K562 (cell line): ENCODE data around the gene AURKB. TPM values are rescaled to one million over a fixed set of nuclear protein-coding genes. Genes with fewer than 3 reads are reported as not detected.

Experiments
- ATAC-seq: fragments of 200-7000 bp; cut with Tn5 transposase; 3 replicates; pipeline ENCODE4 v1.9.1; 2020; ENCODE audit warnings: moderate library complexity
- BruUV-seq: library from RNA; stranded (reverse); fragments of 400-500 nt; replicated peaks from 2 replicates; lab custom pipeline; 2021; lab: Mats Ljungman, UMichigan
- CTCF ChIA-PET: fragments of 300-600 bp; formaldehyde crosslinking; extraction: SDS; loops from one replicate; lab custom pipeline; 2021; ENCODE audit warnings: low intra/inter-chr PET ratio; lab: Yijun Ruan, JAX
- POLR2A ChIA-PET: fragments of 300-600, 350-650 bp; sonication (Branson Sonifier 250); formaldehyde crosslinking; extraction: SDS; loops from one replicate; lab custom pipeline; 2021; ENCODE audit warnings: antibody characterized with exemption, inconsistent platforms; lab: Yijun Ruan, JAX
- DNase-seq, 4 experiments: peaks; one replicate each; pipeline versions ENCODE4 v3.0.0 to v3.0.0-alpha.2; 2011 to 2018; ENCODE audit warnings: low spot score in 3 of 4, mixed read lengths in 3 of 4; ENCODE audit errors: extremely low read depth in 1 of 4
- FAIRE-seq: peaks from 2 replicates; lab custom pipeline; 2011; peaks lifted over from hg19 to GRCh38; lab: Jason Lieb, UNC
- H2AFZ ChIP-seq: 2 replicates; pipeline ENCODE4 v1.6.0; 2011; ENCODE audit warnings: low read depth, low read length, control low read depth, inconsistent platforms
- H3K27ac ChIP-seq: fragments of 200-600 bp; 3 replicates; pipeline ENCODE4 v1.8.0; 2011; ENCODE audit warnings: low read depth, mild to moderate bottlenecking, control low read depth, inconsistent platforms, low read length, moderate library complexity, mixed read lengths; ENCODE audit errors: extremely low read depth
- H3K27me3 ChIP-seq, 2 experiments: fragments of 300-600 bp in 1 of 2; 2 replicates in 1 of 2; 3 replicates in 1 of 2; pipeline versions ENCODE4 v1.6.0 to v1.8.0; 2011; ENCODE audit warnings: inconsistent platforms in 2 of 2, low read length in 2 of 2, mild to moderate bottlenecking in 1 of 2, mixed read lengths in 1 of 2, moderate library complexity in 1 of 2; ENCODE audit not compliant: control insufficient read depth in 2 of 2, insufficient read depth in 2 of 2
- H3K36me3 ChIP-seq: fragments of 300-600 bp; 3 replicates; pipeline ENCODE4 v1.8.0; 2011; ENCODE audit warnings: mild to moderate bottlenecking, low read length, inconsistent platforms; ENCODE audit not compliant: control insufficient read depth, insufficient read depth
- H3K4me1 ChIP-seq, 2 experiments: fragments of 200-600 bp in 1 of 2; replicated peaks in 1 of 2; 2 replicates in 1 of 2; 3 replicates in 1 of 2; pipeline versions ENCODE4 v1.5.1 to v1.8.0; 2011; ENCODE audit warnings: inconsistent platforms in 2 of 2, low read length in 2 of 2, mild to moderate bottlenecking in 1 of 2, mixed read lengths in 1 of 2, moderate library complexity in 1 of 2; ENCODE audit not compliant: control insufficient read depth in 2 of 2, insufficient read depth in 2 of 2
- H3K4me2 ChIP-seq: 2 replicates; pipeline ENCODE4 v1.6.1; 2011; ENCODE audit warnings: low read length, control low read depth, inconsistent platforms, mixed read lengths; ENCODE audit not compliant: insufficient read depth
- H3K4me3 ChIP-seq: fragments of 200-600 bp; sonication (generic), shearing (Covaris generic); 2 replicates; pipeline ENCODE4 v1.5.1; 2016; ENCODE audit warnings: control low read depth, inconsistent platforms
- H3K79me2 ChIP-seq: fragments of 200-600 bp; 3 replicates; pipeline ENCODE4 v1.8.0; 2011; ENCODE audit warnings: low read length, inconsistent platforms; ENCODE audit not compliant: control insufficient read depth, insufficient read depth
- H3K9ac ChIP-seq, 2 experiments: 2 replicates each; pipeline versions ENCODE4 v1.6.0 to v1.6.1; 2011; ENCODE audit warnings: low read depth in 2 of 2, low read length in 2 of 2, control low read depth in 1 of 2, inconsistent platforms in 1 of 2, mild to moderate bottlenecking in 1 of 2, mixed read lengths in 1 of 2; ENCODE audit not compliant: insufficient read depth in 1 of 2
- H3K9me1 ChIP-seq: one replicate; pipeline ENCODE4 v1.6.0; 2011; ENCODE audit warnings: inconsistent platforms, mild to moderate bottlenecking, low read length, moderate library complexity; ENCODE audit not compliant: control insufficient read depth, insufficient read depth
- H3K9me3 ChIP-seq: replicated peaks from 2 replicates; pipeline ENCODE4 v1.5.1; 2011; ENCODE audit warnings: low read depth, low read length, inconsistent platforms; ENCODE audit not compliant: control insufficient read depth, insufficient read depth
- H4K20me1 ChIP-seq: replicated peaks from 2 replicates; pipeline ENCODE4 v1.6.1; 2011; ENCODE audit warnings: low read length, inconsistent platforms, mixed read lengths; ENCODE audit not compliant: control insufficient read depth, insufficient read depth
- ATF7 ChIP-seq: fragments of 450-650 bp; IDR thresholded peaks from 2 replicates; pipeline ENCODE4 v1.7.1; 2014; ENCODE audit warnings: mild to moderate bottlenecking, moderate library complexity
- CREB3L1 ChIP-seq: fragments of 450-650 bp; IDR thresholded peaks from 2 replicates; pipeline ENCODE4 v1.6.1; 2014; ENCODE audit warnings: low read depth, mild to moderate bottlenecking, moderate library complexity, borderline replicate concordance
- CTBP1 ChIP-seq: fragments of 450-650 bp; IDR thresholded peaks from 2 replicates; pipeline ENCODE4 v1.6.1; 2016; ENCODE audit warnings: borderline replicate concordance
- DIDO1 ChIP-seq: fragments of 450-650 bp; IDR thresholded peaks from 2 replicates; pipeline ENCODE4 v1.6.1; 2016; ENCODE audit warnings: low read depth, missing biosample characterization, missing genetic modification characterization
- ETS1 ChIP-seq: conservative IDR thresholded peaks from 2 replicates; pipeline ENCODE4 v1.6.1; 2011; ENCODE audit warnings: low read depth, mild to moderate bottlenecking, low read length; ENCODE audit not compliant: control insufficient read depth
- KDM5B ChIP-seq: fragments of 200-600 bp; sonication (generic); IDR thresholded peaks from 2 replicates; pipeline ENCODE4 v1.6.1; 2012; ENCODE audit warnings: low read depth, mild to moderate bottlenecking, moderate library complexity, low read length, control low read depth, inconsistent platforms; ENCODE audit not compliant: insufficient replicate concordance
- LEF1 ChIP-seq: fragments of 450-650 bp; IDR thresholded peaks from 2 replicates; pipeline ENCODE4 v1.6.1; 2016; ENCODE audit warnings: mild to moderate bottlenecking
- MAFF ChIP-seq: IDR thresholded peaks from 2 replicates; pipeline ENCODE4 v1.6.1; 2012; ENCODE audit warnings: low read length, improper control_type of control experiment
- NFYB ChIP-seq: IDR thresholded peaks from 2 replicates; pipeline ENCODE4 v1.6.1; 2011; ENCODE audit warnings: mild to moderate bottlenecking, moderate library complexity; ENCODE audit not compliant: insufficient read length; ENCODE audit errors: extremely low read depth
- NR1H2 ChIP-seq: sonication (generic); formaldehyde crosslinking; IDR thresholded peaks from 2 replicates; pipeline ENCODE4 v1.4.0; 2020; ENCODE audit warnings: mild to moderate bottlenecking, missing genetic modification reagents
- PCBP1 ChIP-seq: fragments of 200-400 bp; formaldehyde crosslinking; IDR thresholded peaks from 2 replicates; pipeline ENCODE4 v1.6.1; 2018; ENCODE audit warnings: mild to moderate bottlenecking, low read depth, low read length; ENCODE audit not compliant: poor library complexity, severe bottlenecking
- POLR2AphosphoS5 ChIP-seq: IDR thresholded peaks from 2 replicates; pipeline ENCODE4 v1.6.1; 2011; ENCODE audit warnings: mild to moderate bottlenecking, low read depth, low read length, moderate library complexity; ENCODE audit not compliant: control insufficient read depth, insufficient read depth
- RFX1 ChIP-seq: fragments of 450-650 bp; IDR thresholded peaks from 2 replicates; pipeline ENCODE4 v1.6.1; 2016; ENCODE audit warnings: mild to moderate bottlenecking, moderate library complexity
- TCF3 ChIP-seq: sonication (generic); formaldehyde crosslinking; IDR thresholded peaks from 2 replicates; pipeline ENCODE4 v1.4.0; 2020; ENCODE audit warnings: mild to moderate bottlenecking, missing genetic modification reagents
- TOE1 ChIP-seq, 2 experiments: fragments of 450-650 bp in 1 of 2; sonication (generic) in 1 of 2; formaldehyde crosslinking in 1 of 2; IDR thresholded peaks; 2 replicates each; pipeline versions ENCODE4 v1.7.1 to v1.8.0; 2016 to 2022; ENCODE audit warnings: borderline replicate concordance in 2 of 2, mild to moderate bottlenecking in 2 of 2, antibody characterized with exemption in 1 of 2, inconsistent platforms in 1 of 2, low read depth in 1 of 2, missing genetic modification reagents in 1 of 2, moderate library complexity in 1 of 2
- U2AF2 ChIP-seq: fragments of 200-400 bp; formaldehyde crosslinking; optimal IDR thresholded peaks from 2 replicates; pipeline ENCODE3; 2017; ENCODE audit warnings: low read depth, mild to moderate bottlenecking, low read length
- ZNF212 ChIP-seq: fragments of 450-650 bp; formaldehyde crosslinking; IDR thresholded peaks from 2 replicates; pipeline ENCODE4 v1.4.0; 2020; ENCODE audit warnings: mild to moderate bottlenecking
- ZNF253 ChIP-seq: fragments of 250-450 bp; sonication (Bioruptor Pico); conservative IDR thresholded peaks from 2 replicates; pipeline ENCODE4 v1.6.1; 2021; ENCODE audit warnings: mild to moderate bottlenecking
- ZNF3 ChIP-seq: fragments of 250-450 bp; sonication (Bioruptor Pico); IDR thresholded peaks from 2 replicates; pipeline ENCODE4 v1.5.0; 2021; ENCODE audit warnings: mild to moderate bottlenecking, moderate library complexity
- WGBS: fragments of 100-300 bp; shearing (Covaris generic); methylation state at CpG from one replicate; pipeline ENCODE4 v1.1.6; 2016; ENCODE audit warnings: low coverage, mixed read lengths; ENCODE audit not compliant: insufficient coverage; ENCODE audit errors: missing lambda C conversion rate; 5-methylcytosine and 5-hydroxymethylcytosine counted together
- in situ Hi-C: fragments of 300-500 bp; cut with MboI; formaldehyde crosslinking; loops from 4 replicates; pipeline ENCODE4 v1.15.0; 2018; ENCODE audit warnings: inconsistent platforms, mixed read lengths
- intact Hi-C: fragments of 100-400 bp; cut with micrococcal nuclease; formaldehyde crosslinking; loops from 2 replicates; pipeline ENCODE4 v1.14.2; 2022
- polyA plus RNA-seq, 8 experiments: library from polyadenylated mRNA; depleted of rRNA in 4 of 8; stranded (reverse) in 5 of 8; unstranded in 3 of 8; fragments of >200 nt; fragmentation: Nextera tagmentation in 2 of 8; fragmentation: Illumina TruSeq in 1 of 8; extraction: Ambion mirVana in 2 of 8; extraction: Trizol in 1 of 8; gene quantifications; 2 replicates each; pipeline versions ENCODE4 v1.2.1 to v1.2.3, GENCODE V29; 2011 to 2014; ENCODE audit warnings: inconsistent platforms in 1 of 8, missing spikeins in 1 of 8
- total RNA-seq, 7 experiments: library from RNA; depleted of rRNA in 6 of 7; stranded (reverse); fragments of >200 nt in 6 of 7; fragmentation: Illumina TruSeq in 2 of 7; extraction: Trizol in 2 of 7; gene quantifications; 2 replicates each; pipeline versions ENCODE4 v1.2.1 to v1.2.3, GENCODE V29; 2011 to 2021; ENCODE audit warnings: low replicate concordance in 1 of 7

AURKB gene
- total and polyA plus RNA-seq, 9 of the 15 experiments (the other 6 are each of a cell fraction or from before 2014, with no cell fraction given) = 27.2 to 114 (median 74.8) TPM

GRCh38 chr17:8248751-8249607 lies 38.6 kb upstream of the AURKB start, which contains the start of gene PFAS:
TSS of gene PFAS (plus strand) at chr17:8249289. CDS start at chr17:8253938, 4,649 bp downstream.
- Histone ChIP-seq H4K20me1 (no peaks in the 10 kb centered on the region), H2AFZ (peak within 1 kb of the TSS; percentile 97), H3K9me1 (no peaks in the 10 kb centered on the region), H3K36me3 (peaks cover 33% of the 10 kb centered on the region; the same call in 2 of the 3 replicates), H3K9ac (peak within 1 kb of the TSS; percentile 96 to 98), H3K4me3 (peak within 1 kb of the TSS; percentile 96), H3K9me3 (no peaks in the 10 kb centered on the region), H3K4me1 (peaks cover 2 to 5% of the 10 kb centered on the region in 2 experiments; a peak in 3 of 5 replicates), H3K27ac (peak within 1 kb of the TSS; percentile 98), H3K27me3 (no peaks in the 10 kb centered on the region), H3K79me2 (peaks cover 72% of the 10 kb centered on the region), H3K4me2 (peak within 1 kb of the TSS; percentile 97)
- in situ Hi-C loops = no loop called here
- intact Hi-C loops = loop anchor here (1.0 to 2.0 kb wide), 2 partner anchors 23 to 46 kb away; partner anchors contain the start of gene SLC25A35
- ChIA-PET CTCF (no interaction called here), POLR2A (interaction anchor here (0.6 to 1.7 kb wide), 6 partner anchors 8 to 42 kb away, joined by 3 to 11 read pairs (median 3); no protein-coding TSS in a partner anchor)
- peak; percentile 85 to 95 (median 87) for DNase-seq
- ATAC-seq = peak; percentile 72
- peak; percentile 86 for FAIRE-seq
- no TSS peak for BruUV-seq
- 2% methylated on average over 54 of the region's 58 CpGs for WGBS
- TF ChIP-seq TOE1 (IDR thresholded peaks at IDR 0.05; ENCODE audit: borderline replicate concordance) (no peak), TOE1 (CRISPR knock-in tag; IDR thresholded peaks at IDR 0.05; ENCODE audit: borderline replicate concordance, low read depth) (no peak), CTBP1 (peak; percentile 56; the same call in 1 of the 2 replicates), TCF3 (CRISPR knock-in tag) (no peak), NFYB (no peak), ATF7 (peak; percentile 89), ZNF212 (CRISPR knock-in tag) (no peak), KDM5B (no peak), RFX1 (no peak), MAFF (no peak), LEF1 (no peak), CREB3L1 (peak; percentile 63; the same call in 1 of the 2 replicates), ZNF253 (CRISPR knock-in tag) (no peak), POLR2AphosphoS5 (peak; percentile 67), NR1H2 (CRISPR knock-in tag) (no peak), ZNF3 (CRISPR knock-in tag) (no peak), ETS1 (0 out of 2 replicates have a peak, but pooled peaks have one; percentile 44), U2AF2 (no peak), PCBP1 (no peak), DIDO1 (tag) (peak; percentile 68)
